ENCODE results near the gene CHTF8. TPM values are rescaled to one million over a fixed set of nuclear protein-coding genes. Genes with fewer than 3 reads are reported as not detected.
"Not testable (repeated sequence)": the region's sequence is repeated elsewhere in the genome, so short reads cannot be mapped to it uniquely, and the experiment has no call there.

The CHTF8 gene
- total RNA-seq, 1 donor from 2014 or later, result 86.4 TPM

- no peak overlapping the region for H3K4me2 ChIP-seq (ENCODE audit: low read length)
- no peaks in the 10 kb centered on the region for H3K9me3 ChIP-seq (ENCODE audit: insufficient read depth, low read depth, low read length)
- DNase-seq (ENCODE audit: low read depth) (no peak), FAIRE-seq (no peak)
- no peak overlapping the region for H3K4me3 Mint-ChIP-seq (ENCODE audit: unreplicated experiment)
- peaks cover 24% of the 10 kb centered on the region for H3K36me3 Mint-ChIP-seq (ENCODE audit: low read depth, unreplicated experiment)
- H3K79me2 ChIP-seq (ENCODE audit: insufficient read depth, low read length), result peaks cover 3% of the 10 kb centered on the region
- H3K27me3 Mint-ChIP-seq (ENCODE audit: low read depth, unreplicated experiment), result no peaks in the 10 kb centered on the region
- H3K27ac ChIP-seq (ENCODE audit: low read depth, low read length), result no peak overlapping the region
- H3K4me3 ChIP-seq (ENCODE audit: insufficient read depth, low read depth, low read length), result no peak overlapping the region
- no peak overlapping the region for H2AFZ ChIP-seq (ENCODE audit: low read depth, low read length)
- H4K20me1 ChIP-seq (ENCODE audit: insufficient read depth, low read length), result peaks cover 4% of the 10 kb centered on the region
- no peaks in the 10 kb centered on the region for H3K4me1 Mint-ChIP-seq (ENCODE audit: low read depth, unreplicated experiment)
- peaks cover 65% of the 10 kb centered on the region for H3K36me3 ChIP-seq (ENCODE audit: insufficient read depth, low read length)
- TF ChIP-seq CTCF (IDR thresholded peaks at IDR 0.05; ENCODE audit: insufficient read depth, low read depth, low read length), result no peak
- TF ChIP-seq EZH2 (IDR thresholded peaks at IDR 0.05; ENCODE audit: insufficient read depth, low read length), result no peak
- H3K4me1 ChIP-seq (ENCODE audit: insufficient read depth, low read length), result no peaks in the 10 kb centered on the region
- no peaks in the 10 kb centered on the region for H3K27me3 ChIP-seq (ENCODE audit: insufficient read depth, low read length)
- H3K9ac ChIP-seq (ENCODE audit: low read length), result no peak overlapping the region
- no peak overlapping the region for H3K27ac Mint-ChIP-seq (ENCODE audit: unreplicated experiment)
- H3K9me3 Mint-ChIP-seq (ENCODE audit: unreplicated experiment), result no peaks in the 10 kb centered on the region
Measured at GRCh38 chr16:69157196-69157595, 24.8 kb upstream of the CHTF8 start.

GRCh38 chr16:69150146-69150865 lies 17.9 kb upstream of the CHTF8 start:
- H3K27me3 ChIP-seq (ENCODE audit: insufficient read depth, low read length), result no peaks in the 10 kb centered on the region
- H3K4me2 ChIP-seq (ENCODE audit: low read length), result no peak overlapping the region
- H3K79me2 ChIP-seq (ENCODE audit: insufficient read depth, low read length), result peaks cover 16% of the 10 kb centered on the region
- H3K9me3 Mint-ChIP-seq (ENCODE audit: unreplicated experiment), result no peaks in the 10 kb centered on the region
- no peak overlapping the region for H3K4me3 ChIP-seq (ENCODE audit: insufficient read depth, low read depth, low read length)
- DNase-seq (ENCODE audit: low read depth) (peak; percentile 45), FAIRE-seq (peak; percentile 72)
- no peaks in the 10 kb centered on the region for H3K27me3 Mint-ChIP-seq (ENCODE audit: low read depth, unreplicated experiment)
- no peaks in the 10 kb centered on the region for H3K9me3 ChIP-seq (ENCODE audit: insufficient read depth, low read depth, low read length)
- H3K4me3 Mint-ChIP-seq (ENCODE audit: unreplicated experiment), result peak overlapping the region; percentile 14
- no peak overlapping the region for H3K9ac ChIP-seq (ENCODE audit: low read length)
- no peak overlapping the region for H3K27ac ChIP-seq (ENCODE audit: low read depth, low read length)
- H4K20me1 ChIP-seq (ENCODE audit: insufficient read depth, low read length), result peaks cover 30% of the 10 kb centered on the region
- H3K4me1 ChIP-seq (ENCODE audit: insufficient read depth, low read length), result no peaks in the 10 kb centered on the region
- H3K4me1 Mint-ChIP-seq (ENCODE audit: low read depth, unreplicated experiment), result no peaks in the 10 kb centered on the region
- TF ChIP-seq EZH2 (IDR thresholded peaks at IDR 0.05; ENCODE audit: insufficient read depth, low read length) (no peak), CTCF (IDR thresholded peaks at IDR 0.05; ENCODE audit: insufficient read depth, low read depth, low read length) (peak; percentile 80)
- peaks cover 44% of the 10 kb centered on the region for H3K36me3 ChIP-seq (ENCODE audit: insufficient read depth, low read length)
- no peak overlapping the region for H3K27ac Mint-ChIP-seq (ENCODE audit: unreplicated experiment)
- no peak overlapping the region for H2AFZ ChIP-seq (ENCODE audit: low read depth, low read length)
- peaks cover 9% of the 10 kb centered on the region for H3K36me3 Mint-ChIP-seq (ENCODE audit: low read depth, unreplicated experiment)

- H3K4me1 Mint-ChIP-seq (ENCODE audit: low read depth, unreplicated experiment); H3K4me1 ChIP-seq (ENCODE audit: insufficient read depth, low read length); H3K9me3 Mint-ChIP-seq (ENCODE audit: unreplicated experiment); H3K36me3 Mint-ChIP-seq (ENCODE audit: low read depth, unreplicated experiment); H3K4me3 ChIP-seq (ENCODE audit: insufficient read depth, low read depth, low read length); DNase-seq (ENCODE audit: low read depth); H3K9me3 ChIP-seq (ENCODE audit: insufficient read depth, low read depth, low read length); H3K27ac ChIP-seq (ENCODE audit: low read depth, low read length); H2AFZ ChIP-seq (ENCODE audit: low read depth, low read length); FAIRE-seq; H3K27me3 ChIP-seq (ENCODE audit: insufficient read depth, low read length); H3K9ac ChIP-seq (ENCODE audit: low read length); H3K27me3 Mint-ChIP-seq (ENCODE audit: low read depth, unreplicated experiment); H3K27ac Mint-ChIP-seq (ENCODE audit: unreplicated experiment); H3K4me2 ChIP-seq (ENCODE audit: low read length); H3K4me3 Mint-ChIP-seq (ENCODE audit: unreplicated experiment): not testable (repeated sequence)
- peaks cover 42% of the 10 kb centered on the region for H3K36me3 ChIP-seq (ENCODE audit: insufficient read depth, low read length)
- H3K79me2 ChIP-seq (ENCODE audit: insufficient read depth, low read length), result peaks cover 16% of the 10 kb centered on the region
- peaks cover 32% of the 10 kb centered on the region for H4K20me1 ChIP-seq (ENCODE audit: insufficient read depth, low read length)
Measured at GRCh38 chr16:69149621-69150020, 17.2 kb upstream of the CHTF8 start.
